GM21528 (cell line): ENCODE measurements around the gene PDZD7.

Source experiments
- ATAC-seq: cut with Tn5 transposase; IDR thresholded peaks from one replicate; pipeline ENCODE4 v1.9.1; 2021; ENCODE audit warnings: mild to moderate bottlenecking, moderate library complexity; ENCODE audit not compliant: unreplicated experiment, low FRiP score

PDZD7 gene

GRCh38 chr10:101061624-101062231 is 30.8 kb upstream of the PDZD7 start, which contains the start of gene KAZALD1:
Gene KAZALD1, plus strand, starts transcription at chr10:101061989. Its CDS starts 604 bp downstream, at chr10:101062593.
- no peak for ATAC-seq

GRCh38 chr10:101060951-101061623 is 30.2 kb upstream of the PDZD7 start:
- ATAC-seq: peak; percentile 54

GRCh38 chr10:101060036-101060950 is 29.4 kb upstream of the PDZD7 start:
- peak; percentile 39 for ATAC-seq

GRCh38 chr10:101056365-101057151 is 25.6 kb upstream of the PDZD7 start:
- ATAC-seq: no peak

GRCh38 chr10:101055411-101055810 is 24.5 kb upstream of the PDZD7 start:
- no peak for ATAC-seq

GRCh38 chr10:101054876-101055275 is 23.9 kb upstream of the PDZD7 start:
- ATAC-seq: no peak

GRCh38 chr10:101054351-101054750 is 23.4 kb upstream of the PDZD7 start:
- no peak for ATAC-seq

GRCh38 chr10:101053516-101053915 is 22.6 kb upstream of the PDZD7 start:
- no peak for ATAC-seq

GRCh38 chr10:101052285-101052684 is 21.4 kb upstream of the PDZD7 start:
- ATAC-seq: no peak

GRCh38 chr10:101050208-101051069 is 19.5 kb upstream of the PDZD7 start:
- no peak for ATAC-seq

- ATAC-seq: no peak
These were observed 17.3 kb upstream of the PDZD7 start for GRCh38 chr10:101047961-101048892.

GRCh38 chr10:101047268-101047667 is 16.3 kb upstream of the PDZD7 start:
- no peak for ATAC-seq

- no peak for ATAC-seq
These were observed 15.7 kb upstream of the PDZD7 start for GRCh38 chr10:101046332-101047238.

- no peak for ATAC-seq
These were observed 13.2 kb upstream of the PDZD7 start for GRCh38 chr10:101044117-101044516.

- no peak for ATAC-seq
These were observed 12.4 kb upstream of the PDZD7 start for GRCh38 chr10:101043363-101043707.

GRCh38 chr10:101042667-101043362 is 11.9 kb upstream of the PDZD7 start:
- peak; percentile 89 for ATAC-seq

GRCh38 chr10:101042118-101042517 is 11.2 kb upstream of the PDZD7 start:
- ATAC-seq: no peak
